ENCODE results near the gene TRIM63. TPM values are rescaled to one million over a fixed set of nuclear protein-coding genes. Genes with fewer than 3 reads are reported as not detected.

Gene TRIM63
- total RNA-seq, 1 donor from 2014 or later: not detected

DNA sequence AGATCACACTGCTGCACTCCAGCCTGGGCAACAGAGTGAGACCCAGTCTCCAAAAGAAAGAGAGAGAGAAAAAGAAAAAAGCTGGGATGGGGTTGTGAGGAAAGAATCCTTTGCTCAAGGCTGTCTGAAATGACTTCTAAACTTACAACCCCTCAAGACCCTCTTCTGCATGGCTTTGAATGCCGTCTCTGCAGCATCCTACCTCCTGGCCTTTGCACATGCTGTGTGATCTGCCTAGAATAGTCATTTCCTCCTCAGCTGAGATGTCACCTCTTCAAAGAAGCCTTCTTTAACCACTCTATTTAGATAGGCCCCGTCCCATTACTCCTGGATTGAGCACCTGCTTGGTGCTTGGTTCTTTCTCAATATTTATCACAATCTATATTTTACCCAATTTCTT, 17.4 kb upstream of the TRIM63 start:
- DNase-seq (ENCODE audit: low read depth, low spot score): no peak

DNA sequence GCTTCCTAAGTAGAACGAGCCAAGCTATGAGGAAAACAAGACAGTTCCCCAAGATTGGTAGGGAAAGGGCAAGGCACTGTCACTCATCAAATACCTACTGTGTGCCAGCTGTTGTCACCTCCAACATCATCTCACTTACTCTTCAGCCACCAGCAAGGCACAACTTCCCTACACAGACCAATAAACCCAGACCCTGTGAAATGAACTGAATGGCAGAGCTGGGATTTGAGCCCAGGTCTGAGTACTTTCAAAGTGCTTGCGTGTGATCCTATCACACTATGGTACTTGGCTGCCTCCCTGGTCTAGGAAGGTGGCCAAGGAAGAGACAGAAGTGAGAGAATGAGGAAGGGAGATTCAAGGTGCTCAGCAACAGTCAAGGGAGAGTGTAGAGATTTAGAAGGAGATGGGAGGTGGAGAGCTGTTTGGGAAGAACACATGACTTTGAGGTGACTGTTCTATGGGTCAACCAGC, 16.7 kb upstream of the TRIM63 start:
- no peak for DNase-seq (ENCODE audit: low read depth, low spot score)

DNA sequence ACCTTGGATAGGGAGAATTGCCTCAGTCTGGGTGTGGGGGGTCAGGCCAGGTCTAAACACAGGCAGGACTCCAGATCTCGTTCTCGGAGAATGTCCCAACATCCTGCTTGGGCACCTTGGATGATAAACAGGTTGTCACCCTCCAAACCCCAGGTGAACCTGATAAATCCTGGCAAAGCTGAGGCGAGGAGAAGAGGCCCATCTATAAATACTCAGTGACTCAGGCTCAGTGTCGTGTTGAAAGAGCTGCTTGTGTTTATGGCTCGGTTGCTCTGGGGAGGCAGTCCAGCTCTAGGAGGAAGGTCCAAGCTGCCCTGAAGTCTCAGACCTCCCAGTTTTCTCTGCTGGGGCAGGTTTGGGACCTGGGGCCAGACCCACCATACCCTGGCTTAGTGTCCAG, 15.8 kb upstream of the TRIM63 start:
- DNase-seq (ENCODE audit: low read depth, low spot score): no peak

DNA sequence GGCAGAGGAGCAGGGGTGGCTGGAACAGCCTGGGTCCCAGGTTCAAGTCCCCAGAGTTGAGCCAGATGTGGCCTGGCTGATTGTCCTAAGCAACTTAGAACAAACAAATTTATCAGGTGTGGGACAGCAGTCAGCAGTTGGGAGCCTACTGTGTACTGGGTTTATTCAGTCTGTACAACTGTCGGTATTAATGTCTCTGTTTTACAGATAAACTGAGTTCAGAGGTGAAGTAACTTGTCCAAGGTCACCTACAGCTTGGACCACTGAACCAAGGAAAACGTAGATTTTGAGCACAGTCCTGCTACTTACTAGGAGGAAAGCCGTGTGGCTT, 14.6 kb upstream of the TRIM63 start:
- DNase-seq (ENCODE audit: low read depth, low spot score): no peak

DNA sequence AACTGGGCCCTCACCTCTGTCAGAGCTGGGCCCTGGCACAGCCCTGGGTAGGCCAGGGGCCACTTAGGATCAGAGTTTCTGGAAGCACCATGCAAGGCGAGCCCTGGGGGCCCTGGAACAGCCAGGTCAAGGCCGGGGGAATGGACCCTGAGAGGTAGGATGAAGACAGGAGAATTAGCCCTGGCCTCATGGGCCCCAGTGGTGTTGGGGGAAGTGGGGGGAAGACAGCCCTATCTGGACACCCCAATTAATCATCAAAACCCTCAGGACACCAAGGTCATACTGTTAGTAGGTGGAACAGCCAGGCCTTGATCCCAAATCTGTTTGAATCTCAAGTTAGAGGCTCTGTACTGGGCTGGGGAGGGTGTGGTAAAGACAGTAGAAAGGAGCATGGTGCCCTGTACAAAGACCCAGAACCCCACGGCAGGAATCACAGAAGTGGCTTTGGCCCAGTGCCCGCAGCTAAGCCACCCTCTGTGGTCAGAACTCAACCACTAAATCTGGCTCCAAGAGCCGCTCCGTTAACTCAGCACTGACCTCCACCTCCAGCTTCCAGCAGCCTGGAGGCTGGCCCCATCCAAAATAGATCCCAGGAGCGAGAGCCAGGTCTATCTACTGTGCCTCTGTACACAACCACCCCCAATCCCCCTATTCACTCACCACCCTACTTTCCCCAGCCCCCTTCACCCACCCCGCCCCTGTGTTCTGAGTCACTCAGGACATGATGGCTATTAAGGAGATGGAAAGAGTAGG, 14.0 kb upstream of the TRIM63 start:
- DNase-seq (ENCODE audit: low read depth, low spot score): no peak

DNA sequence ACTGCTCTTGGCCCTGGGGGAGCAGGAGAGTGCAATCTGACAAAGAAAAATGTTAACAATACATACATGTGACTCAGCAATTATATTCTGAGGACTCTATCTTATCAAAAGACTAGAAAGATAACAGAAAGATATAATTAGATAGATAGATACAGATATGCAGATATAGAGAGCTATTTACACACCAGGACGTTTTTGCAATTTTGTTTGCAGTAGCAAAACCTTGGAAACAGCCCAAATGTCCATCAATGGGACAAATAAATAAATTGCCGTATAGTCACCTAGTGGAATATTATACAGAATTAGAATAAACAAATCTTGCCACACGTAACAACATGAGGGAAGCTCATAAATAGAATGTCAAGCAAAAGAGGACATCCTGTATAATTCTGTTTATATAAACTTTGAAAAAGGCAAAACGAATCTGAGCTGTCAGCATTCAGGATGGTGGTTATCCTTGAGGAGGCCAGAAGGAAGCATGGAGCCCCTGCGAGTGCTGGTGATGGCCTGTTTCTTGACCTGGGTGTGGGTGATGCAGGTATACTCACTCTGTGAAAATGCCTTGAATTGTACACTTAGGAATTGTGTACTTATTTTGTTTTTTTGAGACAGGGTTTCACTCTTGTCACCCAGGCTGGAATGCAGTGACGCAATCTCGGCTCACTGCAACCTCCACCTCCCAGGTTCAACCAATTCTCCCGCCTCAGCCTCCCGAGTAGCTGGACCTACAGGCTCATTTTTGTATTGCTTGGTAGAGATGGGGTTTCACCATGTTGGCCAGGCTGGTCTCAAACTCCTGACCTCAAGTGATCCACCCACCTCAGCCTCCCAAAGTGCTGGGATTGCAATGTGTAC, 12.8 kb upstream of the TRIM63 start:
- no peak for DNase-seq (ENCODE audit: low read depth, low spot score)

DNA sequence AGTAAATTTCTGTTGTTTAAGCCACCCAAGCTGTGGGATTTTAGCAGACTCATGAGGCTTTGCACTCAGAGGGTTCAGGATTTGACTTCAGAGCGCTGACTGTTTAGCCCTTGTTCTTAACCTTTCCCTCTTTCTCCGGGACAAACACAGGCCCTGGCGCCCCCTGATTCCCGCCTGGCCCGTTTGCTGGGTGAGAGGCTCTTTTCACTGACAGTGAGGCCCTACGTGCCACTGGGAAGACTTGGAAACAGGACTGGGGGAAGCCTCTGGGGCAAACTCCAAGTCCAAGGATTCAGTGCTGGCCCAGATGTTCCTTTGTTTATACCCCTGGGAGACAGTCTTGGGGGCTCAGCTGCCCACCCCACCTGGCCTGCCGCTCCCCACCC, 11.7 kb upstream of the TRIM63 start:
- no peak for DNase-seq (ENCODE audit: low read depth, low spot score)

DNA sequence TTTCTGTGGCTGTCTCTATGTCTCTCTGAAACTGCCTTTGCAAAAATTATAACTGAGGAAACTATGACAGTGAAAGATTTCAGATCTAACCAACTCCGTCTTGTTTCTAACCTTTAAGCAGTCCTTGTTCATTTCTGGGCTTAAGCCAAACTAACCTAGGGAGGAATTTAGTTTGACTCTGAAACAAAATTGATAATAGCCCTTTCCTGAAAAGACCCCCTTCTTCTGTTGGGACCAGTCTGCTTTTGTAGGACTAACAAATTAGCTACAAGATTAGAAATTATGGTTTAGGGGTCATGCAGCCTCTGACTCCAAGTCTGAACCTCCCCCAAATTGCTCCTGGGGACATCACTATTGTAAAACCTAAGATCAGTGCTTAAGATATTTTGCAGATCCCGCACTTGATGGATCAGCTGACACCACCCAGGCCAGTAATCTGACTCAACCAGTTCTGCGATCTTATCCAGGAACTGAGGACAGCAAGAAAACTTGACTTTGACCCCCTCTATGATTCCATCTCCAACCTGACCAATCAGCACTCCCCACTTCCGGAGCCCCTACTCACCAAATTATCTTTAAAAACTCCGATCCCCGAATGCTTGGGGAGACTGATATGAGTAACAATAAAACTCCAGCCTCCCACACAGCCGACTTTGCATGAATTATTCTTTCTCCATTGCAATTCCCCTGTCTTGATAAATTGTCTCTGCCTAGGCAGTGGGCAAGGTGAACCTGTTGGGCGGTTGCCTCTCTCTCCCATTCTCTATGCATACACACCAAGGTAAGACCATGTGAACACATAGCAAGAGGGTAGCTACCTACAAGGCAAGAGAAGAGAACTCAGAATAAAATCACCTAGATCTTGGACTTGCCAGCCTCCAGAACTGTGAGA, 11.1 kb upstream of the TRIM63 start:
- DNase-seq (ENCODE audit: low read depth, low spot score): no peak

DNA sequence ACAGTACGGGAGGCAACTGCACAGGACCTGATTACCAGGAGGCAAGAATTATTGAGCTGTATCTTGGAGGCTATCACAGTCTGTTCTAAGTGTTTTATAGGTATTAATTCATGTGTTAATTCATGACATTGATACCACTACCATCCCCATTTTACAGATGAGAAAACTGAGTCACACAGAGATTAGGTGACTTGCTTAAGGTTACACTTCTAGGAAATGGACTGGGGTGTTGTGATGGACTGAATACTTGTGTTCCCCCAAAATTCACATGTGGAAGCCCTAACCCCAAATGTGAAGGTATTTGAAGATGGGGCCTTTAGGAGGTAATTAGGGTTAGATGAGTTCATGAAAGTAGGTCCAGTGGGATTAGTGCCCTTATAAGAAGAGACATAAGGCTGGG, 10.1 kb upstream of the TRIM63 start:
- DNase-seq (ENCODE audit: low read depth, low spot score): no peak

DNA sequence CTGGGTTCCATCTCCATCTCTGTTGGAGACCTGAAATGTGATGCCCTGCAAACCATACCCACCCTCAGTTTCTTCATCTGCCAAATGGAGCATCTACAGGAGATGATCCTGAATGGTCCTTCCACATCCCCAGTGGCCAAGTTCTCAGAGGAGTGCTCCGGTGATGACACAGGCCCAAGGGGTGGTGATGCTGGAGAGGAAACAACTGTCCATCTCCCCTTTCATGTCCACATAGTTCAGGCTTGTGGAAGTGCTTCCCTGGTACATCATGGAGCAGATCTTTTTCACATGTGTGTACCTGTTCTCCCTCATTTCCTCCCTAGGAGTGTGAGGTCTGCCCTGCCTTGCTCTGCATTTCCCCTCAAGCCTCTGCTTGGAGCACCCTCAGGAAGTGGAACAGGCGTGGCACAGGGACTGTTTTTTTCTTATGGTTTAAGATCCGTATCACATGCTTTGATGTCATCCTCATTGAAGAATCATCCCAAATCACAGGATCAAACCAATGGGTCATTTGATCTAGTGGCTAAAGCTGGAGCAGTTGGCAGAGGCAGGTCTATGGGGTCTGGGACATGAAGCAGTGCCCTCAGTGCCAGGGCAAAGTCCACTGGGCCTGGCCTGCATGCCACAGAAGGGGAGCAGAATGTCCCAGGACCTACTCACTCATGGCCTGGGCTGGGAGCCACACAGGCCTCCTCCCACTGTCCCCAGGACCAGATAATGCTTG, 8.2 kb upstream of the TRIM63 start:
- DNase-seq (ENCODE audit: low read depth, low spot score): no peak

DNA sequence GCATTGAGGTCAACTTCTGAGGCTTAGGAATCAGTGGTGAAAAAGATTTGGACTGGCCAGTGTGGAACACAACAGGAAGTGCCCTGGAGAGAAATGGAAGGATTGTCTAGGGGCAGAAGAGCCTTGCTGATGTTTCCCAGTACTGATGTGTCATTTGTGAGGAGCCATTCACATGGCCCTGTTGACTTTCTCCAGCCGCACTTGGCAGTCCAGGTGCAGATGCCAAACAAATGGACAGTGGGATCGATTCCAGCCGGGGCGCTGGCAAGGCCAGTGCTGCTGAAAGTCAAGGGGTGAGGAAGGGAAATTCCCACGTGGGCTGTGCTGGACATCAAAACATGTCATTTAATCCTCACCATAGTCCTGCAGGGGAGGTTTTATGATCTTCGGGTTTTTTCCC, 4.9 kb upstream of the TRIM63 start:
- no peak for DNase-seq (ENCODE audit: low read depth, low spot score)

DNA sequence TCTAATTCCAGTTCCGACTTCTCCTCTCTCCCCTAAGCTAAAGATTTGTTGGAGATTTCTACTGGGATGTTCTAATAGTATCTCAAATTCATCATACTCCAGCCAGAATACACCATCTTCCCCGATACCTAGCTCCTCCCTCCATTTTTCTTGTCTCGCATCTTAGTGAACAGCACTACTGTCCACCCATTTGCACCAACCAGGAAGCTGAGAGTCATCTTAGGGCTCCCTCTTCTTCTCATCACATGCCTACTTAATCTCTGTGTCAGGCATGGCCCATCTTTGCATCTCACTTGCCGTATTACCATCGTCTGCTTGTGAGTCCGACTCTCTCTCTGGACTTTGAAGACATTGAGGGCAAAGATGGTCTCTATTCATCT, 3.5 kb upstream of the TRIM63 start:
- no peak for DNase-seq (ENCODE audit: low read depth, low spot score)

DNA sequence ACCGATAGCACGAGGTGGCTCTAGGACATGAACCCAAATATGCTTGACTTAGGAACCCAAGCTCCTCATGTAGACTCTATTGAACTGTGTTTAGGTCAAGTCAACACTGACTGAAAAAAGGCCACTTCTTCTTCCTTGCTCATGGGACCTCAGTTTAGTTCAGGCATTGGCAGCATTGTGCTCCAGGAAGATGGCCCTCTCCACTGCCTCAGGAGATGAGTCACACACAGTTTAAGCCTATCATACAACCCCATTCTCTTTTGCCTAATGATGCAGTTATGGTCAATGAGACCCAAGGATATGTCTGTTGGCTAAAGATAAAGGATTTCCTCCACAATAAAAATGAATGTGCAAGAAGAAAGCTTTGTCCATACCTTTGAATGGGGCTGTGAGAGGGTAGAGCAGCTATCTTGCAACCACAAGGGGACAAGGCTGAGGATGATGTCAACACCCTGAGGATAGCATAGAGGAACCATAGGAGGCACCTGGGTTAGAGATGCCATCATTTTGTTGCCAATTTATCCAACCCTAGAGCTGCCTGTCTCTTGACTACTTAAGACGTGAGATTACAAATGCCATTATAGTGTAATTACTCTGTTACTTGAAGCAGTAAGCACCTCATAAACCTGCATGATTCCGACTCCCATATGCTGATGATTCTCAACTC, 3.0 kb upstream of the TRIM63 start:
- no peak for DNase-seq (ENCODE audit: low read depth, low spot score)

DNA sequence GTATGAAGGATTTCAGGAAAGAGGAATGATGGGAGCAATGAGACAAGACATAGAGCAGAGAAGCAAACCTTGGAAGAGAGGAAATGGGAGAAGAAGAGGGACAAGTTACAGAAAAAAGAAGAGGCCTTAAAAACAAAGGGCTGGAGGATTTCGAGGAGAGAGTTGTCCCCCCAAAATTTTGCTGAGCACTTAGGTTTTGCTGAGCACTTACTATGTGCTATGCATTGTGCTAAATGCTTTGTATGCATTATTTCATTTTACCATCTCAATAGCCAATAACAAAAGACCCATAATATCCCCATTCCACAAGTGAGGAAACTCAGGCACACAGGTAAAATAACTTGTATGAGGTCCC, 2.5 kb upstream of the TRIM63 start:
- no peak for DNase-seq (ENCODE audit: low read depth, low spot score)

DNA sequence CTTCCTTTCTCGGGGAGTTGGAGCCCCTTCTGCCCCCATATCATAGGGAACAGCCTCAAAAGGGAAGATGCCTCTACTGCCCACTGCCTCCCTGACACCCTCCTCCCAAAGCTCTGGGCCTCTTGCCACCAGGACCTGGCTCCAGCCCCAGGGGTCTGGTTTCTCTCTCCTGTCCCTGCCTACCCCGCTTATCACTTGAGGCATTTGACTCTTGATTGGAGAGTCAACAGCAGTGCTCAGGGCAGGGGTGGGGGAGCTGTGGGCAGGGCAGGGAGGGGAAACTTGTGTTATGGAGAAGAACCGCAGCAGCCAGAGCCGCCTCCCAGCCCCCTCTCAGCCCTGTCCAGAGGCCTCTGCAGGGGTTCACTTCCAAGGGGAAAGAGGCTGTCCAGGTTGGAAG, 573 bp downstream of the TRIM63 start:
- DNase-seq (ENCODE audit: low read depth, low spot score): no peak

DNA sequence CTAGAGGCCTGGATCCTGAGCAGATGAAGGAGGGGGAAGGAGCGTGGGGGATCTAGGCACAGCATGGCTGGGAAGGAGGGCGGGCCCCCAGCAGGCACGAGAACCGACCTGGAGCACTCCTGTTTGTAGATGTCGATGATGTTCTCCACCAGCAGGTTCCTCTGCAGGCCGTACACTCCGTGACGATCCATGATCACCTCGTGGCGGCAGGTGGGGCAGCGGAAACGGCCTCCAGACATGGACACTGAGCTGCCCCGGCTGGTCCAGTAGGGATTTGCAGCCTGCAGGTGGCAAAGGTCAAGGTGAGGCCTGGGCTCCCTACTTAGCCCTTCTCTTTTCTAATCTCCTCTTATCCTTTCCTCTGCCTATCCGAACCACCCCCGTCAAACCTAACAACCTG, 1.3 kb downstream of the TRIM63 start:
- no peak for DNase-seq (ENCODE audit: low read depth, low spot score)

DNA sequence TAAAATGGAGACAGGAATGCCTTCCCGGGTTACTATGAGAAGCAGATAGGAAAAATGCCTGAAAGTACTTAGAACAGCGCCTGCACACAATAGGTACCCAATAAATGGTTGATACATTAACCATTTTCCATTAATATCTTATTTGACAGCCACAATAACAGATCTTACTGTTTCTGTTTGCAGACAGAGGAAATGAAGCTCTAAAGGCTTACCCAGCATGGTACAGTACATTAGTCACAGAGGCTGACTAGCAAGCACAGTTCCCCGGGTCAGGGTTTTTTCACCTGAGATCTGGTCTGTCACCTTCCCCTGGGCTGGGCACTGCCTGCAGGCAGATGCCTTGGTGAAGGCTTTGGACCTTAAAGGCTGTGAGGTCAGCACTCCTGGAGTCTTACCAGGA, 2.9 kb downstream of the TRIM63 start:
- no peak for DNase-seq (ENCODE audit: low read depth, low spot score)

DNA sequence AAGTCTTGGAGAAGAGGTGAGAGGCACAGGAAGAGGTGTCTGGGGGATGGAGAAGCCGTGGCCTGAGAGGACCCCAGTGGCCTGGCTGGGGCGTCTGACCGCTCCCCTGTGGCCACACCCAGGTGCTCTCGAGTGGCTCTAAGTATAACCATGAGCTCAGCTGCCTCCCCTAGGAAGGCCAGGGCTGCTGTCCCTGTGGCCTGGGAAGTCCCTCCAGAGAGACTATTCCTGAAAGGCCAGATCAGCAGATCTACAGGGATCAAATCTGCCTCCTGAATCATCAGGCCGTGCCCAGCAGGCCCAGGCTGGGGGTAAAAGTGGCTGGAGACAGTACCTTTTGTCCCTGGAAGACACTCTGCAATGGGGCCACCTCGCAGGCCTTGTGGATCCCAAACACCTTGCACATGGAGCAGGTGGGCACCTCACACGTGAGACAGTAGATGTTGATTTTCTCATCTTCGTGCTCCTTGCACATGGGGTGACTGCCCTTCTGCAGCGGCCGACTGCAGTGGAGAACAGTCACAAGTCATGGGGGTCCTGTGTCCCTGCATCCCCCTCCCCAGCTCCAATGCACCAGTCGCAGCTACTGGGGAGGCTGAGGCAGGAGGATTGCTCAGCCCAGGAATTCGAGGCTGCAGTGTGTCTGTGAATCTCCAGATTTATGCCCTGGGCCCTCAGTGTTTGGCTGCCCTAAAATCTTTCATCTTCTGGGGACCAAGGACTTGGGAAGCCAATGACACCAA, 6.4 kb downstream of the TRIM63 start:
- no peak for DNase-seq (ENCODE audit: low read depth, low spot score)

DNA sequence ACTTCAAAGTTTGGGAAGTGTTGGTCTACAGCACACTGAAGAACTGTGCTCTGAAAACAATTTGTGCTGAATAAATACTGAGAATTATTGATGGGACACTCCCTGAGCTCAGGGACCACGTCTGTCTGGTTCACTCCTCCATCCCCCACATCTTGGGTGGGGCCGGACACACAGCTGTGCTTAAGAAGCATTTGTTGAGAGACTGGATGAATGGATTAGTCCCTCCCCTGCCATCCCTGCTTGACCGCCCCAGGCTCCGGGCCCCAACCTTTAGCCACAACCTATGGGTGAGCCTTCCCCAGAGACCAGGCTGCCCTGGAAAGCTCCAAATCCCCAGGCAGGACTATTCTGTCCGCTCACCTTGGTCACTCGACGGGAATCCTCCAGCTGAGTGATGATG, 7.5 kb downstream of the TRIM63 start:
- no peak for DNase-seq (ENCODE audit: low read depth, low spot score)

DNA sequence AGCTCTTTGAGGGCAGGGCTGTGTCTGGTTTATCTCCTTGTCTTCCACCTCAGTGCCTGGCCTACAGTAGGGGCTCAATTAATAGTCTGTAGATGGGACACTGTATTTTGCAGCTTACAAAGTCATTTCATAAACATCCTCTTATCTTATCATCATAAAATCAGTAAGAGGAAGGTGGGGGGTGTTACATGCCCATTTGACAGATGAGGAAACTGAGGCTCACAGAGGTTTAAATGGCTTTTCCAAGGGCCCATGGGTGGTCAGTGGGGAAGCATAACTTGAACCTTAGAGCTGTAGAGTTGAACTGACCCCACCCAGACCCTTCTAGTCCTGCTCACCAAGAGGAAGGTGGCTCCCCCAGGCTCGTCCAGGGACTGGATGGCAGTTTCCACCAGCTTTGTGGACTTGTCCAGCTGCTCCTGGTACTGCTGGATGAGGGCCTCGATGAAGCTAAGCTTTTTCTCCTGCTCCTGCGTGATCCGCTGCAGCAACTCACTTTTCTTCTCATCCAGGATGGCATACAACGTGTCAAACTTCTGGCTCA, 9.3 kb downstream of the TRIM63 start:
- no peak for DNase-seq (ENCODE audit: low read depth, low spot score)
